RPMI8226 (cell line): Measurements from ENCODE around the gene C1QTNF6.
A peak's percentile ranks its signal among the peaks of the same experiment; 100 is the strongest.

Source experiments
- DNase-seq: peaks from one replicate; pipeline ENCODE4 v3.0.0-alpha.2; 2015

C1QTNF6 gene

GRCh38 chr22:37223965-37224551 is 36.0 kb upstream of the C1QTNF6 start:
- no peak for DNase-seq

GRCh38 chr22:37222440-37222971 is 34.5 kb upstream of the C1QTNF6 start:
- DNase-seq: no peak

DNA sequence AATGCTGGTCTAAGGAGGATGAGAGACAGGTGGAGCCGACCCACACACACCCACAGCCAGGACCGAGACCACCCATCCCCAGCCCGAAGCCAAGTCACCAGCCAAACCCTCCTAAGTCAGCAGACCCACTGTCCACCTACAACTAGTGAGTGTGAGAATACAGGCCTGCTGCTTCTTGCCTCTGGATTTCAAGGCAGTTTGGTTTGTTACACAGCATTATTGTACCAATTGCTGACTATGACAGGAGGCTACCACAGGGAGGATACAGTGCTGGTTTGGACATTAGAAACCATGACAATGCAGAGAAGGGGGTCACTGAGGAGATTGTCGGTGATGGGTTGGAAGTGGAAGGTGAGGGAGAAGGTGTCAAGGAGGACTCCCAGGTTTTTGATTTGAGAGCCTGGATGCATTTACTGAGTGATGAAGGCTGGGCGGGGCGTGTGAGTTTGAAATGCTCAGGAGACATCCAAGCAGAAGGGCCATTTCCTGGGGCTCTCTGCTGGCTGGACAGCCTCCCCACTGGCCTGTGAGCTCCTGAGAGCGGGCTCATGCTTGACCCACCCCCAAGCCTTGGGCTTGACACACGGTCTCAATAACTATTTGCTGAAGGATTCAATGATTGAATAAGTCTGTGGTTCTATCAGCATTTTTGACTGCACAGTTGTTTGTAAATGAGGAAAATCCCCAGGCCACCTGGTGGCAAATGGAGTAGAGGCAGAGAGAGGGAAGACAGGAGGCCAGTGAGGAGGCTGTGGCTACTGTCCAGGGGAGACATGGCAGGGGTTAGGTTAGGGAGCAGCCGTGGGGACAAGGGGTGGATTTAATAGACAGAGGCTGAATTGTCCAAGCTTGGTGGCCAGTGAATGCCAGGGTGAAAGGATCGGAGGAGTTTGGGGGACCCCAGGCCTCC is 33.6 kb upstream of the C1QTNF6 start:
- no peak for DNase-seq

- DNase-seq: no peak
These were observed 32.5 kb upstream of the C1QTNF6 start for GRCh38 chr22:37220543-37220981.

DNA sequence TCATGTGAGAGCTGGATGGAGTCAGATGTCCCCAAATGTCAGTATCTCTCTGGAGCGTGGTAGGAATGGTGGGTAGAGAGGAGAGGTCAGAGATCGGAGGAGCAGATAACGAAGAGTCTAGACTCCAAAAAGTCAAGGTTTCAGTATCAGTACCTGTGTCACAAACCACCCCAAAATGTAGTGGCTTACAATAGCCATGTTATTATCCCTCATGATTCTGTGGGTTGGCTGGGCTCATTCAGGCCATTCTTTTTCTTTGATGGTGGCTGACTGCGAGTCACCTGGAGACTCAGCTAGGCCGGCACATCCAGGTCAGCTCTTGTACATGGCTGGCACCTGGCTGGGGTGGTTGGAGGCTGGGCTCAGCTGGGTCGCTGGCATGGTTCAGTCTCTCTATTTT is 31.5 kb upstream of the C1QTNF6 start:
- DNase-seq: no peak

GRCh38 chr22:37218771-37219411 is 30.8 kb upstream of the C1QTNF6 start:
- peak; percentile 86 for DNase-seq

DNA sequence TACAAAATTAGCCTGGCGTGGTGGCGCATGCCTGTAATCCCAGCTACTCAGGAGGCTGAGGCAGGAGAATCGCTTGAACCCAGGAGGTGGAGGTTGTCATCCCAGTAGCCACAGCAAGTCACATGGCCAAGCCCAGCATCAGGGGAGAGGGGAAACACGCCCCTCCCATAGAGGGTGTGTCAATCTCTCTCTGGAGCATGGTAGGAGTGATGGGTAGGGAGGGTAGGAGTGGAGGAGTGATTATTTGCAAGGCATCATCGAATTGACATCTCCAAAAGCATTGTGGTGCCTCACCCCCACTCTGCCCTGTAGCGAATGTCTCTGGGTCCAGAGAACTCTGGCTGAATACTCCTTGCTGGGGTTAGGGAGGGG is 30.3 kb upstream of the C1QTNF6 start:
- peak; percentile 63 for DNase-seq

- peak; percentile 74 for DNase-seq
These were observed 27.8 kb upstream of the C1QTNF6 start for GRCh38 chr22:37215890-37216289.

GRCh38 chr22:37214731-37215030 is 26.6 kb upstream of the C1QTNF6 start:
- no peak for DNase-seq

- no peak for DNase-seq
These were observed 26.1 kb upstream of the C1QTNF6 start for GRCh38 chr22:37213941-37214730.

- DNase-seq: no peak
These were observed 25.3 kb upstream of the C1QTNF6 start for GRCh38 chr22:37213218-37213855.

DNA sequence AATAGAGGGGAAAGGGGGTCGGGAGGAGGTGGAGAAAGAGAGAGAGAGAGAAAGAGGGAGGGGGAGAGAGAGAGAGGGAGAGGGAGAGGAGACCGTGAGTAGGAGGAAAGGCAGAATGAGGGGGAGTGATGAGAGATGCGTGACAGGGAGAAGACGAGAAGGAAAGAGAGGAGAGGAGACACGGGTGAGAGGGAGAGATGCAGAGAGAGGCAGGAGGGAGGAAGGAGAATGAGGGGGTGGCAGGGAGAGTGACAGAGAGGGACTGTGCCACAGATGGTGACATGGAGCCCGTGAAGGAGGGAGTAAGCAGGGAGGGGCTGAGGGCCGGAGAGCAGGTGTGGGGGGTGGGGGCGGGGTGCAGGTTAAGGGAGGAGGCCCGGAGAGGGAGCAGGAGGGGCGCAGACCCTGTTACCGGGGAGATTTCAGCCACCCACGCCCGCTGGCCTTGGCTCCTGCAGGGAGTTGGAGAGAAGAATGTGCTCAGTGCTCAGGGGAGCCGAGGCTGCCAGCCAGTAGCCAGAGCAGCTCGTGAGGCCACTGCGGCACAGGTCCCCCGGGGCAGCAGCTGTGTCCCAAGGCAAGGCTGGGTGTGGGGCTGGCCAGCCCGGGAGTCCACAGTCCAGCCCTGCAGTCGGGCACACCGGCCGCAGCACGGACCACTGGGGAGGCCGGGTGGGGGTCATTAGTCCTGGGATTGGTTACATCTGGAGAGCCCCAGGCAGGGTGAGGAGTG is 24.3 kb upstream of the C1QTNF6 start, which contains the start of gene SSTR3:
TSS of gene SSTR3 (minus strand) at position 304 of the 733 bp plus-strand sequence. CDS start 4,674 bp downstream, outside the sequence.
- peak; percentile 74 for DNase-seq

GRCh38 chr22:37211866-37212173 is 23.8 kb upstream of the C1QTNF6 start:
- DNase-seq: no peak

GRCh38 chr22:37211075-37211865 is 23.2 kb upstream of the C1QTNF6 start:
- peak; percentile 49 for DNase-seq

GRCh38 chr22:37210041-37210803 is 22.2 kb upstream of the C1QTNF6 start:
- DNase-seq: no peak

DNA sequence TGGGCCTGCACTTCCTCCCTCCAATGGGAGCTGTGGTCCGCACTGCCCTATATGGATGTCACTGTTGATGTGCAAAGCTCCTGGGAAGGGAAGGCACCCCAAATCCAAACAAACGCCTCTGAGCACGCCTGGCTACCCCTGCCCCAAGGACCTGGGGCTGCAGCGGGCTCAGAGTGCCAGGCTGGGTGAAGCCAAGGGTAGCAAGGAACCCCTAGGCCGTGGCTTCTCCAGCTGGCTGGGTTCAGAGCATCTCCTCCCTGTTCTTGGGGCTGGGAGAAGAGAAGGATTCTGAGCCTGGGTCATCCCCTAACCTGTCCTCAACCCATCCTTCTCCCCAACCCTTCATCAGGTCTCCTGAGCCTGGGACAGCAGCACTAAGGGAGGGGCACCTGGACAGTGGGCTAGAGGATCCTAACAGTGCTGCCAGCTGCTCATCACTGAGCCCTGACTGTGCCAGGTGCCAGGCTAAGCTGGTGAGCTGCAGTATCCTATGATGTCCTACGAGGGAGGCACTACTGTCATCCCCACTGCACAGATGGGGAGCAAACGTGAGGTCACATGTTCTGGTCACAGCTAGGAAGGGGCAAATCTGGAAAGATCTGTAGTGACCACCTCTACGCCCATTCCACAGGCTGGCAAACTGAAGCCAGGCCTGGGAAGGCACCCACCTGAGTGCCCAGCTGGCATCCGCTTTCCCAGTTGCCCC is 21.2 kb upstream of the C1QTNF6 start:
- no peak for DNase-seq

DNA sequence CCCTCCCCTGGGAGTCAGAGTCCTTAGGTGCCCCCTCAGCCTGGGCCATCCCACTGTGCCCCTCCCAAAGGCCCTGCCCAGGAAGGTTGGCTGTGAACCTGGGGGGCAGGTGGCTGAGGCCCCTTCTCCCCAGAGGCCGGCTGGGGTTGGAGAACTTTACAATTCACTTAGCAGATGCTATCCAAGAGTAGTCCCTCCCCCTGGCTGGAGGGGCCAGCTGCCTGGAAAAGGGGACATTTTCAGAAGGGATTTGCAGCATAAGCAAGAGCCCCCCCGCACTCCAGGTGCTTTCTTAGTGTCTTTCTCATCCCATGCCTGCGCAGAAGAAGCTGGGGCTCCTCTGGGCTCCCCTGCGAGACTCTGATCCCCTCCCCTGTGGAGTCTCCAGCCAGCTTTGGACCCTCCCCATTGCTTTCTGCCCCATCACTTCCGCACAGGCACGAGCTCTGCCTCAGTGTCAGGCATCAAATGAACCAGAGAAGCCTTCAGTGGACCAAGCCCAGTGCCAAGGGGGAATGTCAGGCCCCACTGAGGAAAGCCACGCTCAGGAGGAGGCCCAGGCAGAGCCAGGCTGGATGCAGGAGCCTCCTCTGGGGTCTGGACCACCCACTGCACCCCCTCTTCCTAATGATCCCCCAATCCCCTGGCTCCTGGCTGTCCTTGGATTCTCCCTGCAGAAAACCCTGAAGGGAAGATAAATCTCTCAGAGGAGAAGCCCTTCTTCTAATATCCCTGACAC is 20.5 kb upstream of the C1QTNF6 start:
- DNase-seq: no peak

GRCh38 chr22:37207981-37208380 is 19.9 kb upstream of the C1QTNF6 start:
- no peak for DNase-seq
